Medulla oblongata (tissue), 1 donor: ENCODE results near the gene DCPS.

Experiments
- DNase-seq: peaks from one replicate; pipeline ENCODE4 v3.0.0-alpha.2; 2015; ENCODE audit errors: extremely low spot score

Gene DCPS

GRCh38 chr11:126328444-126328843 is 24.6 kb downstream of the DCPS start:
- DNase-seq: peak; percentile 28

GRCh38 chr11:126328938-126329643 is 25.2 kb downstream of the DCPS start:
- no peak for DNase-seq

- no peak for DNase-seq
Observed at GRCh38 chr11:126329644-126330211, 25.9 kb downstream of the DCPS start.

- no peak for DNase-seq
Observed at GRCh38 chr11:126331286-126331685, 27.4 kb downstream of the DCPS start.

- peak; percentile 44 for DNase-seq
Observed at GRCh38 chr11:126332221-126332711, 28.4 kb downstream of the DCPS start.

DNA sequence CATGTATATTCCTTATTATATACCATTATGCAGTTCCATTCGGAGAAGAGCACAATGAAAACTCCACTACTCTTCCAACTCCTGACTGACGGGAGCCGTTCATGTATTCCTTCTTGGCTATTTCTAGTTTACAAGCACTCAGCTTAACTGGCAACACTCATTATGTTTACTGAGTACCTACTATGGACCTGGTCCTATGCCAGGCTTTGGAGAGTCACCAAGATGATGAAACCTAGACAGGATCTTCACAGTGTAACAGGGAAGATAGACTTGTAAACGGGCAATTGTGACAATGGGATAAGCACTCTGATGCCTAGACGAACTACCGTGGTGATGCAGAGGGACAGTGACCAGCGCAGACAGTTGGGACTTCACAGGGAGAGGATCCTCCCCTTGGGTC is 29.3 kb downstream of the DCPS start:
- no peak for DNase-seq

GRCh38 chr11:126334659-126335462 is 31.0 kb downstream of the DCPS start:
- DNase-seq: no peak

- no peak for DNase-seq
Observed at GRCh38 chr11:126335463-126335760, 31.6 kb downstream of the DCPS start.

GRCh38 chr11:126336138-126336541 is 32.3 kb downstream of the DCPS start:
- no peak for DNase-seq

- no peak for DNase-seq
Observed at GRCh38 chr11:126336671-126337101, 32.8 kb downstream of the DCPS start.

DNA sequence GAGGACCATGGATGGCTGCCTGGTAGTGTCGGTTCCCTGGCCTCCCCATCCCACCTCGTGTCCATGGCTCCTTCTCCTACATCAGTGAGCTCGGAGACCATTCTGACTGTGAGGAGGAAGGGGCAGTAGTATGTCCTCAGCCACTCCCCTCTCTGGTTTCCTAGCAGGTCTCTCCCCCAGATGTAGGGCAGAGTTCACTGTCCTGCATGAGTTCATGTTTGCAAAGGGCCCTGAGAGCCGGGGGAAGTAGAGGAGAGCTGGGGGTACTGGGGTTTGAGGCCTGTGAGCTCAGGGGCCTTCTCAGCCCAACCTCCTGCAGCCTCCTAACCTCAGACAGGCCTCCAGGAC is 33.2 kb downstream of the DCPS start:
- no peak for DNase-seq

GRCh38 chr11:126337474-126338241 is 33.8 kb downstream of the DCPS start:
- DNase-seq: no peak

DNA sequence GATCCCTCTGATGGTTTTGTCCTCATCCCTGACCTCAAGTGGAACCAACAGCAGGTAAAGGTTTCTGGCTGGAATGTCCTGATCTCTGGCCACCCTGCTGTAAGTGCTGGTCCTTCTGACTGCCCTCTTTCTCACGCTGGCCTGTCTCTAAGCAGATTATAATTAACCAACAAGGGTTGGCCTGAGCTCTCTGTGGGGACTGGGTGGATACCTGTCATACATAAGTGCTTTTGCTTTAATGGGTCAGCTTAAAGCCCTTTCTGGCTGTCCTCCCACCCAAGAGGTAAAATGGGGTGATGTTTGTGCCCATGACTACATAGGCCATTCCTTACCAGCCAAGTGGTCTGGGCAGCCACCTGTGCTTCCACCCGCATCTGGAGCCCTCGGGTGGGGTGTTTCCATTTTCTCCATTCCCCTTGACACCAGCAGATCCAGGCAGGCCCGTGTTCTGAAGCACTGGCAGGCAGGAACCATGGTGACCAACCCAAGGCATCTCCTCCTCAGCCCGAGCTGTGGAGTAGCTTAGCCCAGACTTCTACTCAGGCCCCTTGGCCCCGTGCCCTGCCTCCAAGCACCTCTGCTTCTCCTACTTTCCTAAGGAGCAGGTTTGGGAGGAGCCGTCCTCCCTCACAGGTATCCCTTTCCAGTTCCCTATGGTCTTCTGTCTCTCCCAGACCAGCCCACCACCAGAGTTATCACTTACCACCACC is 34.6 kb downstream of the DCPS start:
- DNase-seq: no peak

DNA sequence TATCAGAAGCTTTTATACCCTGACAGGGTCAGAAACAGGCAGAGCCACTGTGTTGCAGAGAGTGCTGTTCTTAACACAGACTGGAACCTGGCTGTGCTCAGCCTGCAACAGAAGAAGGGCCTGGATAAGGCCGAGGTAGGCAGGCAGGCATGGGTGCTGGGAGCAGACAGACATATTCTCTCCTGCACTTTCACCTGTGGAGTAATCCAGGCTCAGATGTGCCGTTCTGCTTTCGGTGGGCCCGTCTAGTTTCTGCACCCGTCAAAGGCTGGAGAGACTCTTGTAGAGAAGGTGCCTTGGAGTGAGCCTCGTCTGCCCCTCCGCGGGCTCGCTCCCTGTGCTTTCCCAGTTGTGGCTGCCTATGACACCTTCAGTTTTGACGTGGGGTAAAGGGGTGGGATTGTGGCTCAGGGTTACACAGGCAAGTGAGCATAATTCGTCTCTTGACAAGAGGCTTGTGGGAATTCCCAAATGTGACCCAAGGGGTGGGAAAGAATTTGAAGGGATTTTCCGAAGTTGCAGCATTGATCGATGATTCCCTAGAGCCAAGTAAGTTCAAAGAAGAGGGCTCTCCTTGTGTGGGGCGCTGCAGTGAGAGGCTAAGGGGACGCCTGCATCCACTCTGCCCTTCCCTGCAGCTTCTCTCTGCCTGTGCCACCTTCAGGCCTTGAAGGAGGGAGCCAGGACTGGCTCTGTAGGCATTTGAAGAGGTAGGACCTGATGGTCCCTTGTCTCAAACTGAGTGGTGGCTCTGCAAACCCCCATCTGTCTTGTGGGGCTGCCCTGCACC is 35.4 kb downstream of the DCPS start:
- DNase-seq: no peak

DNA sequence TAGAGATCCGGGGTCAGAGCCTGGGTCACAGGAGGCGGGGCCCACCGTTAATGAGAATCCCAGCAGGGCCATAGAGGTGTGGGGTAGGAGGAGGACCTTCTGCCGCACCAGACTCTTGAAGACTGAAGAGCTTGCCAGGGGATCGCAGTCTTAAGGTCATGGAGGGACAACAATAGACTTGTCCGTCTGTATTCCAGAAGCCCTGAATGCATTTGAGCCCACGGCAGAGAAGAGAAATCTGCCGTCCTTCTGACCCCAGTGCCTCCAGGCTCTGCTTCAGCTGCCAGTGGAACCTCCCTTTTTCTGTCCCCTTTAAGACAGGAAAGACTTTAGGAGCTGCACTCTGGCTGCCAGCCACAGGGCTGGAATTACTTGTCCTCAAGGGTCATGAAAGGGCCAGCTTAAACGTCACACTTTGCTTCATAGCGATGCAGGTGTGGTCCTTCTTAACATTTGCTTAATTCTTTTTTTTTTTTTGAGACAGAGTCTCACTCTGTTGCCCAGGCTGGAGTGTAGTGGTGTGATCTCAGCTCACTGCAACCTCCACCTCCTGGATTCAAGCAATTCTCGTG is 36.1 kb downstream of the DCPS start:
- DNase-seq: no peak

DNA sequence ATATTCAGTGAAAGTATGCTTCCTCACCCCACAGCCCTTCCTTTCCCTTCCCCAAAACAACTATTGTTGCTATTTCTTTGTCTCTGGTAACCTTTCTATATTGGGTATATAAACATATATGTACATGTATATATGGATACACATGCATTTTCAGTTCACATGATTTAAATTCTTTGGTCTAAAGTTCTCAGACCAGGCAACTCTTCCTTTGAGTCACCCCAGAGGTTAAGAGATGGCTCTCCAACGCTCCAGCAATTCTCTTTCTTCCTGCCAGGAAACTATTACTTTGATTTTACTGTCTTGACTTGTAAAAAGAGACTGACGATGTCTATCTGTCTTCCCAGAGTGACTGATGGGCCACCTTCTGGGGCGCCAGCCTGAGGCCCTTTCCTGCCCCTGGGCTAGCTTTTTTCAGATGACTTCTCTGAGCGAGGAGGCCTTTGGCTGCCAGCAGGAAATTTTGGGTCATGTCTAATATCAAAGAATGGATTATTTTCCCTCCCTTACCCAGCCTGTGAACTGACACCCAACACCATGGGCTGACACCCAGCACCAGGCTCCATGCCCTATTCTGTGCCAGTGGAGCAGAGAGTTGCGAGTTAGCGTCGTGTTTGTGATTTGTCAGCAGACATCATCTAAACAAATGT is 37.2 kb downstream of the DCPS start:
- DNase-seq: no peak

DNA sequence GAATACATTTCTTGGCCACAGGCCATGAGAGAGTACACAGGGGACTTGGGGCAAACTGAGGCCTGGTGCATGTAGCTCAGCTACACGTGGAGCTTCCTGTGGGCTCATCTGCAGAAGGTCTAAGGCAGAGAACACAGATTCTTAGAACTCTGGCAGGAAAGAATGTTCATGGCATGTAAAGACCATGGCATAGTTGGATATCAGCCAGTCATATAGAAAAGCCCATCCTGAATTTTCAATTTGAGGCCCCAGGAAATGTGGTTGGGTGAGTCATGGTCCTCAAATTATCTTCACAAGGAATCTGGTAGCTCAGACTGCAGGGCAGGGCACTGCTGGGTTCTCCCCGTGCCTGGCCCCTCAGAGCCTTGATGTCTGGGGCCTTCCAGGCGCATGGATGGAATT is 37.9 kb downstream of the DCPS start:
- no peak for DNase-seq

DNA sequence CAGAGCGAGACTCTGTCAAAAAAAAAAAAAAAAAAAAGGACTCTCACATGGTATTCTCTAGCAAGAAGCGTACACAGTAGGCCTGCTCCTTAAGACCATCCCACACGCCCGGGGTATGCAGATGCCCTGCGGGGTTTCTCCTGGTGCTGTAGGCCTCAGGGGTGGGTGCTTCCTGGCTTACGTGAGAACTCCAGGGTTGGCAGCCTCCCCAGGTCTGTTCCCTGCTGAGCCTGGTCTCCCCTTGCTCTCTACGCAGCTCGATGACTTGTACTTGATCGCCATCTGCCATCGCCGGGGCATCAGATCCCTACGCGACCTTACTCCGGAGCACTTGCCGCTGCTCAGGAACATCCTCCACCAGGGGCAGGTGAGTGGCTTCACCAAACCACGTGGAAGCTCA is 39.2 kb downstream of the DCPS start:
- no peak for DNase-seq

DNA sequence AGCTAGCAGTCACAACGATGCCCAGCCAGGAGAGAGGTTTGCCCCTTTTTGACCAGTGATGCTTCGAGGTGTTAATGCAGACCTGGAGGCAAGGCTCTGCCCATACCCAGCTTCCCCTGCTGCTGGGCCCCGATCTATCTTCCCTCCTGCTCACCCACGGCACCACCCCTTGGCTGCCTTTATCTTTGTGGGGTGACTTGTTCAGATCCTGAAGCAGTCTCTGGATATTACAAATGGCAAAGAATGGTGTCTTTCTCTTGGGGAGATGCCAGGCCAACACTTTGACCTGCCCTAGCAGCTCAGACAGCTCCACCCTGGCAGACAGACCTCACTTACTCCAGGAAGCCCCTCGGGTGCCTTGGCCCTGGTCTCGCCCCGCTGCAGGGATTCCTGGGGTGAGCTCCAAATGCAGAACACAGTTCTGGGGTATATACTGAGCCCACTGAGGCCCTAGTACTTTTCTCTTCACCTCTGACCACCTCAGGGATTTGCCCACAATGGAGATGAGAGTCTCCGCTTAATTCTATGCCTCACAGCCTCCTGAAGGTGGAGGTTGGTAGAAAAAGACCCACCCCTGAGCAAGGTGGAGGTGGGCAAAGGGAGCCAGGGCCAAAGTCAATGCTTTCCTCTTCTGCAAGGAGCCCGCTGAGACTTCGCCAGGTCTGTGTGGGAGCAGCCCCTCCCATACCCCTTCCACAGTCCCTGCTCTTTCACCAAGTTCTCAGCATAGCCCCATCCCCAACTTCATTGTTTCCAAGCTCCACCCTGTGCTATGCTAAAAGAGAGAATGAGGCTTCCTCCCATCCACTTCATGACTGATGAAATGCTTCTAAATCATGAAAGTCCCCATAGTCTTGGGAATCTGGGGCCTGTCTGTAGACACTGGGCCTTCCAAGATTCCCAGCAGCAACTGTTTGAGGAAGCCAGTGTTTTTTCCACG is 40.6 kb downstream of the DCPS start:
- DNase-seq: no peak
